Prostate gland (tissue), 2 donors: ENCODE measurements around the gene ZNF24. TPM values are rescaled to one million over a fixed set of nuclear protein-coding genes. Genes with fewer than 3 reads are reported as not detected.

ENCODE experiments used
- DNase-seq: peaks from one replicate; pipeline ENCODE4 v3.0.0-alpha.2; 2019; ENCODE audit warnings: low spot score
- H3K27ac ChIP-seq, 2 donors: fragments of 200-600 bp; sonication (generic); 2 replicates each; pipeline ENCODE4 v1.5.1; 2017 to 2019
- H3K27me3 ChIP-seq: fragments of 200-600 bp; sonication (generic); replicated peaks from 2 replicates; pipeline ENCODE4 v1.5.1; 2019; ENCODE audit not compliant: insufficient read depth
- H3K36me3 ChIP-seq, 2 donors: fragments of 200-600 bp; sonication (generic); 1 replicate in 1 of 2; 2 replicates in 1 of 2; pipeline versions ENCODE4 v1.5.1 to v1.8.1; 2017 to 2019
- H3K4me1 ChIP-seq: fragments of 200-600 bp; sonication (generic); replicated peaks from 2 replicates; pipeline ENCODE4 v1.5.1; 2019
- H3K4me3 ChIP-seq, 2 donors: fragments of 200-600 bp; sonication (generic); 2 replicates each; pipeline ENCODE4 v1.5.1; 2017 to 2019
- H3K9me3 ChIP-seq: fragments of 200-600 bp; sonication (generic); 2 replicates; pipeline ENCODE4 v1.5.1; 2017
- POLR2A ChIP-seq: fragments of 450-650 bp; IDR thresholded peaks from one replicate; pipeline ENCODE4 v1.6.1; 2016; ENCODE audit warnings: antibody characterized with exemption, mild to moderate bottlenecking
- POLR2AphosphoS5 ChIP-seq: sonication (generic); formaldehyde crosslinking; IDR thresholded peaks from one replicate; pipeline ENCODE4 v1.6.1; 2017; ENCODE audit warnings: antibody characterized with exemption
- WGBS: methylation state at CpG from one replicate; pipeline ENCODE4 v1.1.5; 2018; 5-methylcytosine and 5-hydroxymethylcytosine counted together
- intact Hi-C: fragments of 100-400 bp; cut with DNase I; formaldehyde crosslinking; loops from one replicate; pipeline ENCODE4 v1.14.2; 2022
- total RNA-seq, 2 donors: library from RNA; depleted of rRNA; stranded (reverse); fragments of >200 nt; gene quantifications; one replicate each; pipeline ENCODE4 v1.1.0, GENCODE V29; 2016
- TF ChIP-seq, protein P1 (sequence below), 4 experiments: fragments of 200-600 bp in 2 of 4; fragments of 450-650 bp in 2 of 4; sonication (generic) in 2 of 4; IDR thresholded peaks; 1 replicate in 3 of 4; 2 replicates in 1 of 4; pipeline ENCODE4 v1.5.1; 2016 to 2019; ENCODE audit warnings: antibody characterized with exemption in 4 of 4, mild to moderate bottlenecking in 2 of 4, moderate library complexity in 2 of 4

Gene ZNF24
- total RNA-seq, 2 donors from 2014 or later, result 39.4 to 53.4 TPM

DNA sequence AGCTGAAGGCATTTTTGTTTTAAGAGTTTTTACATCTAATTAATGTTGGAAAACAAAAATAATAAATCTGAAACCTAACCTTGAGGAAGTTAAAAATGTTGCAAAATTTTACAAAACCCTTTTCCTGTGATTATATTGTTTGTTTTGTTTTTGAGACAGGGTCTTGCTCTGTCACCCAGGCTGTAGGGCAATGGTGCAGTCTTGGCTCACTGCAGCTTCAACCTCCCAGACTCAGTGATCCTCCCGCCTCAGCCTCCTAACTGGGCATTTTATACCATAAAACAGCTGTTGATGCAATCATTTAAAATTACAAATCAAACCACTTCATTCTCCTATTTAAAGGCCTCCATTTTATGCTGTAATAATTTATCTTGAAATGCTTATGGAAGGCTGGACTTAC is 1.7 kb upstream of the ZNF24 start:
- TF ChIP-seq, protein P1, sequence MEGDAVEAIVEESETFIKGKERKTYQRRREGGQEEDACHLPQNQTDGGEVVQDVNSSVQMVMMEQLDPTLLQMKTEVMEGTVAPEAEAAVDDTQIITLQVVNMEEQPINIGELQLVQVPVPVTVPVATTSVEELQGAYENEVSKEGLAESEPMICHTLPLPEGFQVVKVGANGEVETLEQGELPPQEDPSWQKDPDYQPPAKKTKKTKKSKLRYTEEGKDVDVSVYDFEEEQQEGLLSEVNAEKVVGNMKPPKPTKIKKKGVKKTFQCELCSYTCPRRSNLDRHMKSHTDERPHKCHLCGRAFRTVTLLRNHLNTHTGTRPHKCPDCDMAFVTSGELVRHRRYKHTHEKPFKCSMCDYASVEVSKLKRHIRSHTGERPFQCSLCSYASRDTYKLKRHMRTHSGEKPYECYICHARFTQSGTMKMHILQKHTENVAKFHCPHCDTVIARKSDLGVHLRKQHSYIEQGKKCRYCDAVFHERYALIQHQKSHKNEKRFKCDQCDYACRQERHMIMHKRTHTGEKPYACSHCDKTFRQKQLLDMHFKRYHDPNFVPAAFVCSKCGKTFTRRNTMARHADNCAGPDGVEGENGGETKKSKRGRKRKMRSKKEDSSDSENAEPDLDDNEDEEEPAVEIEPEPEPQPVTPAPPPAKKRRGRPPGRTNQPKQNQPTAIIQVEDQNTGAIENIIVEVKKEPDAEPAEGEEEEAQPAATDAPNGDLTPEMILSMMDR (IDR thresholded peaks at IDR 0.05), result no peak
- TF ChIP-seq POLR2AphosphoS5 (no peak), POLR2A (no peak)
- no peaks in the 10 kb centered on the region for H3K27me3 ChIP-seq
- DNase-seq, result no peak
- intact Hi-C loops, result loop anchor here (10.0 kb wide), 1 partner anchor 341 kb away; no protein-coding TSS in a partner anchor
- H3K4me3 ChIP-seq, result peak overlapping the region in 1 of 2 donors; percentile 3
- H3K27ac ChIP-seq, result peak overlapping the region; percentile 98
- no peaks in the 10 kb centered on the region for H3K9me3 ChIP-seq
- 69% methylated on average over 1 of the region's 1 CpG for WGBS
- no peaks in the 10 kb centered on the region for H3K36me3 ChIP-seq
- H3K4me1 ChIP-seq, result no peaks in the 10 kb centered on the region

DNA sequence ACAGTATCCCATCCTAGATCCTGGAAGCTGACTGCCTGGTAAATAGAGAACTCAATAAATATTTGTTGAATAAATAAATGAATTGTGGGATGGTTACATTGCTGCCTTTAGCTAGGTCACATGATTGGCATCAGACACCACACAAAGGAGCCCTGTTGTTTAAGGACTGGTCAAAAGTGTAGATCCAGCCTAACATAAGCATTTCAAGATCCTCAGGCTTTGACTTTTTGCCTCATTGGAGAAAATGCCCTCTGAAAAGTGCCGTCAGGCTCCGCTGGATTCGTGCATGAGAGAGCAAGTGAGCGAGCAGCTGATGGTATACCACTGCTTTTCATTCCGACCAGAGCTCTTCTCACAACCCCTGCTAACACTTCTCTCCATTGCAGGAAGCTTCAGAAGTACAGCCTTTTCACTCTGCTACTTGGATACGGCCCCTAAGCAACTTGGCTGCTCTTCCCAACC is 1.3 kb upstream of the ZNF24 start:
- peak; percentile 69 for DNase-seq
- intact Hi-C loops, result loop anchor here (10.0 kb wide), 1 partner anchor 341 kb away; no protein-coding TSS in a partner anchor
- H3K27ac ChIP-seq, result peak overlapping the region; percentile 98
- H3K4me3 ChIP-seq, result peak overlapping the region in 1 of 2 donors; percentile 3
- no peaks in the 10 kb centered on the region for H3K27me3 ChIP-seq
- H3K9me3 ChIP-seq, result no peaks in the 10 kb centered on the region
- H3K4me1 ChIP-seq, result no peaks in the 10 kb centered on the region
- WGBS, result 8% methylated on average over 6 of the region's 6 CpGs
- no peaks in the 10 kb centered on the region for H3K36me3 ChIP-seq
- TF ChIP-seq, protein P1 (IDR thresholded peaks at IDR 0.05), result peak in 1 of 4 experiments; percentile 11
- TF ChIP-seq POLR2A (no peak), POLR2AphosphoS5 (peak; percentile 83)

DNA sequence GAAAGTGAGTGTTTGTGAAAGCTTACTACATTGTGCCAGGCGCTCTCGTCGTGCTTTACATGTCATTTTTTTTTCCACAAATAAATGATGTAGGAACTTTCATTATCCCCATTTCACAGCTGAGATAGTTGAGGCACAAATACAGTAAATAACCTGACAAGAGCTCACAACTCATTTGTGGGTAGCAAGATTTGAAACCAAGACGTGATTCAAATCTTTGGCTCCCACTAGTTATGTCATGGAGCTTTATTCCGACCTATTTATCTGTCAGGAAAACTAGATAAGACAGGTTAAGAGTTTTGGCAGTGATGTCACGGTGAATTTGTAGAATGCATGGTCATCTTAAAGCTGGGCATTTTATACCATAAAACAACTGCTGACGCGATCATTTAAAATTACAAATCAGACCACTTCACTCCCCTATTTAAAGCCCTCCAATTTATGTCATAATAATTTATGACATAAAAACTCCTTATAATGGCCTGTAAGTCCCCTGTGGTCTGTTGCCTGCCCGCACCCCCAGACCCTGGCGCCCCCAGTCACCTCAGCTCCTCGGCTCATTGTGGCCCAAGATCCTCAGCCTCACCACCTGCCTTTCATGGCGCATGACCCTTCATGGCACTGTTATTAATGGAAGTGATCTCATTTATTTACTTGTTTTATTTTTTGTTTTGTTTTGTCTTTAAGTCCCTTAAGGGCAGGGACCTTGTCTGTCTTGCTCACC is 678 bp upstream of the ZNF24 start:
- DNase-seq, result no peak
- no peak for TF ChIP-seq POLR2AphosphoS5
- TF ChIP-seq, protein P1 (IDR thresholded peaks at IDR 0.05), result no peak
- TF ChIP-seq POLR2A, result no peak
- intact Hi-C loops, result loop anchor here (1.0 to 10.0 kb wide), 2 partner anchors 104 to 340 kb away; partner anchors contain the start of gene ZNF397
- no peaks in the 10 kb centered on the region for H3K9me3 ChIP-seq
- H3K4me1 ChIP-seq, result no peaks in the 10 kb centered on the region
- peak overlapping the region; percentile 92 to 95 for H3K4me3 ChIP-seq
- no peaks in the 10 kb centered on the region for H3K27me3 ChIP-seq
- H3K27ac ChIP-seq, result peak overlapping the region; percentile 98
- 31% methylated on average over 12 of the region's 12 CpGs for WGBS
- no peaks in the 10 kb centered on the region for H3K36me3 ChIP-seq

DNA sequence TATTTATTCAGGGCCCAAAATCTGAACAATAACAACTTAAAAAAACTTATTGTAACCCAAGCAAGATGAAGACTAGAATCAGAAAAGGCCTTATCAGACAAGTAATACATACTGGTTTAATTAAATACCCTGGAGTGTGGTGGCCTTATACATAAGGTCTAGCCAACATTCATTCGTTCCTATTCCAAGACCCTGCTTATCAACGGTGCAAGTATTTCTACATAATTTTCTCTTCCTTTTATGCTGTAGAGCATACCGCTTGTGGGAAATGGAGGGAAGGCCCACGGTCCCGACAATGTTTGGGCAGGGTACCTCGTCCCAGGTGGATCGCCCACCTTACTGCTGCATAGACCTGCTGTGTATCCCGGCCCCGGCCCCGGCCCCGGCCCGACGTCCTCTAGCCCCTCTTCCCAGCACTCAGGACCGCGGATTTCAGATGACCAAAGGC is 708 bp downstream of the ZNF24 start:
- peak overlapping the region; percentile 92 to 95 for H3K4me3 ChIP-seq
- intact Hi-C loops, result loop anchor here (10.0 kb wide), 1 partner anchor 339 kb away; no protein-coding TSS in a partner anchor
- DNase-seq, result no peak
- peak overlapping the region; percentile 98 for H3K27ac ChIP-seq
- no peaks in the 10 kb centered on the region for H3K9me3 ChIP-seq
- TF ChIP-seq, protein P1 (IDR thresholded peaks at IDR 0.05), result no peak
- TF ChIP-seq POLR2A (no peak), POLR2AphosphoS5 (no peak)
- no peaks in the 10 kb centered on the region for H3K36me3 ChIP-seq
- WGBS, result 1% methylated on average over 15 of the region's 15 CpGs
- H3K4me1 ChIP-seq, result no peaks in the 10 kb centered on the region
- H3K27me3 ChIP-seq, result no peaks in the 10 kb centered on the region
